Myocyte (in vitro differentiated cells): ENCODE data around the gene LTC4S. TPM values are rescaled to one million over a fixed set of nuclear protein-coding genes. Genes with fewer than 3 reads are reported as not detected.
A peak's percentile ranks its signal among the peaks of the same experiment; 100 is the strongest.
"Not testable (repeated sequence)": the region's sequence is repeated elsewhere in the genome, so short reads cannot be mapped to it uniquely, and the experiment has no call there.

ENCODE experiments used
- DNase-seq: peaks from one replicate; pipeline ENCODE4 v3.0.0-alpha.2; 2012; ENCODE audit warnings: low read depth
- total RNA-seq: library from RNA; depleted of rRNA; stranded (reverse); fragments of >200 nt; gene quantifications from 2 replicates; pipeline ENCODE4 v1.2.3, GENCODE V29; 2014

The LTC4S gene
- total RNA-seq, 1 donor from 2014 or later: 1.0 TPM

DNA sequence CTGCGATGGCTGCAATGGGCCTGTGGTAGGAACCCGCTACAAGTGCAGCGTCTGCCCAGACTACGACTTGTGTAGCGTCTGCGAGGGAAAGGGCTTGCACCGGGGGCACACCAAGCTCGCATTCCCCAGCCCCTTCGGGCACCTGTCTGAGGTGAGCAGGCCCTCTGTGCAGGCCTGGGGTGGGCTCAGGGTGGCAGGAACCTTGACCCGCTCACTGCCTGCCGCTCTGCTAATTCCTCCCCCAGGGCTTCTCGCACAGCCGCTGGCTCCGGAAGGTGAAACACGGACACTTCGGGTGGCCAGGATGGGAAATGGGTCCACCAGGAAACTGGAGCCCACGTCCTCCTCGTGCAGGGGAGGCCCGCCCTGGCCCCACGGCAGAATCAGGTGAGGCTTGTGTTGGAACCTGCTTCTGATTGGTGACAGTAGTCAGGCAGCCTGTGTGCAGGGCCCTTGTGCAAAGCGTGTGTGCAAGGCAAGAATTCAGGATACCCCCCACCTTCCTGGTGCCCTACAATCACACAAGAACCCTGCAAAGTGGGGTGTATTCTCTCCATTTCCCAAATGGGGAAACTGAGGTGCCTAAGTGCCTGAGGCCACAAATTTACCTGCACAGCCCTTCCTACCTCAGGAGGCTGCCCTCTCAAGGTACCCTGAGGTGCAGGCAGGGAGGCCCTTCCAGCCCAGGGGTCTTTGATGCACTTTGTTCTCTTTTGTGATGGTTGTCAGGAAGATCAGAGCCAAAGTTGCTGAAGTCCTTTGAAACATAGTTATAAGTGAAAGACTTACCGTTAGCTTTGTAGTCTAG lies 30.4 kb downstream of the LTC4S start:
- no peak for DNase-seq

DNA sequence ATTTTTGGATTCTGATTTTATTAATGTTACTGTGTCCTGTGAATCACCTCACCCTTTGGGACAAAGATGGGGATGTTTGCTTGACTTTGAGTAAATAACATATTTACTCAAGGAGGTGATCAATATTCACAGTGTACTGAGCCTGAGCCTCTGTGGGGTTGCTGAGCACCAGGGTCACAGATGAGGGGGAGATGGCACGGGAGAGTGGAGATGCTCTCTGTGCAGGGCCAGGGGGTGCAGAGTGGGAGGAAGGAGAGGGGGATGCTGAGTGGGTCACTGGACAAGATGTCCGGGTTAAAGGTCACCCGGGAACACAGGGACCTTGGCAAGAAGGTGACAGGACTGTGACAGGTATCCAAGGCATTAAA lies 30.9 kb downstream of the LTC4S start:
- no peak for DNase-seq

DNA sequence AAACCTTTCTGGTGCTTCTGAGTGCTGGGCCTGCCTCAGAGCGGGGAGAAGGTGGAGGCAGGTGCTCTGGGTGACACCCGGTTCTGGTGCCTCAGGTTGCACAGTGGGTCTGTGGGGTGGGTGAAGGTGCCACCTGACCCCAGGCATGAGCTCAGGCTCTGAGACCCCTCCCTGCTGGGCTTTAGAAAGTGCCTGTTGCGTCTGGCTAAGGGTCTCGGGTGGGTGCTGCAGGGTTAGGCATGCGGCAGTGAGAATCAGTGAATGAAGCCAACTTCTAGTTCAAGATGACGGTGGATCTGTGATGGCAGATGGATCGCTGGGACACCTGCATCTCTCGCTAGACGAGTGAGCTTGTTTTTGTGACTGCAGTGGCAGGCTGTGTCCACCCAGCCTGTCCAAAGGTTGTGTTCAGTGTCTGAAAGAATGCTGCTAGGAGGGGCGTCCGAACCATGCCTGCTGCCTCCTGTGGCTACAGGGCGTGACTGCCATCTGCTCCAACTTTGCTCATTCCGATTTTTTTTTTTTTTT lies 31.9 kb downstream of the LTC4S start:
- DNase-seq: peak; percentile 75

DNA sequence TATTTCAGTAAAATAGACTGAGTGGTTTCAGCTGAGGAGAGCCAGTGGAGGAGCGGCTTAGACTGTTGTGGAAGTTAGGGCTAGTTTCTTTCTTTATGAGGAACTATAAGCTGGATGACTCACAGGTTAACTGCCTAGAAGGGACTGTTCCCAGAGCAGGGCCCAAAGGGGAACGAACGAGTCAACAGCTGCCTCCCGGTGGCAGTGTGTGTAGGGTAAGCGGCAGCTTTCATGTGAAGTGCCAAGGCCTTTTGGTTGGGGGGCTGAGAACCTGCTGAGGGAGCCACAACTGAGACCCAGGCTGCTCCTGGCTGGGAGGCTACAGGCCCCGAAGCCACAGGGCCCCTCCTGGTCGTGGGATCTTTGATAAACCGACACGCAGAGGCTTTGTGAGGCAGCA lies 33.9 kb downstream of the LTC4S start:
- DNase-seq: peak; percentile 70

DNA sequence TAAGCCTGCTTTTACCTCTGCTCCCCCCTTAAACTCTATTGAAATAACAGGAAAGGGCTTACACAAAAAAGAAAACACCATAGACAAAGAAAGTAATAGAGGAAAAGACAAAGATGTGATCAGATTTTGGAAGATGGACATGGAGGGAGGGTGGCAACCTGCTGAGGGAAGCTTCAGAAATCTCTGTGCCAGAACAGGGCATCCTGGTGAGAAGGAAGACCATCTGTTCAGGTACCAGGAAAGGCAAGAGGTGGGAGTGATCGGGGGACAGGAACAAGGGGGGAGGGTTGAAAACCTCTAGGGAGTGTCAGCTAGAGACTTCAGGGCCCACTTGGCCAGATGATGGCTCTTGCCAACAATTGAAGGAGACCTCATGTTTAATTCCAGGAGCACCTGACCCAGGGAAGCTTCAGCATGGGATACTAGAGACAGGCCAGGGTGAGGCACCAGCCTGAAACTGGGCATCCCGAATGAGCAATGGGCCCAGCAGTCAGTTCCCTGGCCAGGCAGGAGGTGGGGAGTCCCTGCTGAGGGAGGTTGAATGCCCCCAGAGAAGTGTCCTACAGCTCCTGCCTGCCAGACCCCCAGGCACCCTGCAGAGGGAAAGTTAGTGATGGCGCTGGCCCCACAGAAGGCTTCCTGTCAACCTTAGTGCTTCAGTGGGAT lies 35.1 kb downstream of the LTC4S start:
- DNase-seq: no peak

DNA sequence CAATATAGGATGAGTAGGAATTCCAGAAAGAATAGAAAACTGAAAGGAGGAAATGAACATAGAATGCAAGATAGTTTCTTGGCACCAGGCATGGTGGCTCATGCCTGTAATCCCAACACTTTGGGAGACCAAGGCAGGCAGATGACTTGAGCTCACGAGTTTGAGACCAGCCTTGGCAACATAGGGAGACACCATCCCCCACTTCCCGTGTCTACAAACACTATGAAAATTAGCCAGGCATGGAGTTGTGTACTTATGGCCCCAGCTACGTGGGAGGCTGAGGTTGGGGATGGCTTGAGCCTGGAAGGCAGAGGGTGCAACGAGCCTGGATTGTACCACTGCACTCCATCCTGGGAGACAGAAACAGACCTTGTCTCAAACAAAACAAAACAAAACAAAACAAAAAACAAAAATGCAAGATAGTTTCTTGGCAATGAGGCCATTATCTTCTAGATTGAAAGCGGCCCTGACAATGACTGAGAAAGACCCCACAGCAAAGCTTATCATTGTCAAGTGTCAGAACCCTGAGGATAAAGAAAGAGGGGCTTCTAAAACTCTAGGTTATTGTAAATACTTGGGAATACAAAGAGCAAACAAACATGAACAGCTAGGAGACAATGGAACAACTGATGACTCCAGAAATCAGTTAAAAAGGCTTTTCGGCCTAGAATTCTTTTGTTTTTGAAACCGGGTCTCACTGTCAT lies 36.1 kb downstream of the LTC4S start:
- DNase-seq: no peak

DNA sequence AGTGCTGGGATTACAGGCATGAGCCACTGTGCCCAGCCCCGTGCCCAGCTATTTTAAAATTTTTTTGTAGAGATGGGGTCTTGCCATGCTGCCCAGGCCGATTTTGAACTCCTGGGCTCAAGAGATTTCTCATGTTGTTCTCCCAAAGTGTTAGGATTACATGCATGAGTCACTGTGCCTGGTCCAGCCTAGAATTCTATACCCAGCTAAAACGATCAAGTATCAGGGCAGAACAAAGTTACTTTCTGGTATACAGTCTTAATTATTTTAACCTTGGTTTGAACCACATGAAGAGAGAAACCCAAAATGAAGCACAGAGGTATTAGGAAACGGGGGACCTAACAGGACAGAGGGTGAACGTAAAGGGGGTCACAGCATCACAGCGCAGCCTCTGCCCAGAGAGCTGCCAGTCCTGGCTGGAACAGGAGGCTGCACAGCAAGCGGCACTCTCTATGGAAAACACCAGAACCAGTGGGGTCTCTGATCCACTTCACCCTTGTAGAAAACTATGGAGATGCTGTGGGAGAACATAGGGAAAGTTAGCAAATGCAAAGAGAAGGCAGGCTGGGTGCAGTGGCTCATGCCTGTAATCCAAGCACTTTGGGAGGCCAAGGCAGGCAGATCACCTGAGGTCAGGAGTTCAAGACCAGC lies 37.2 kb downstream of the LTC4S start:
- no peak for DNase-seq

DNA sequence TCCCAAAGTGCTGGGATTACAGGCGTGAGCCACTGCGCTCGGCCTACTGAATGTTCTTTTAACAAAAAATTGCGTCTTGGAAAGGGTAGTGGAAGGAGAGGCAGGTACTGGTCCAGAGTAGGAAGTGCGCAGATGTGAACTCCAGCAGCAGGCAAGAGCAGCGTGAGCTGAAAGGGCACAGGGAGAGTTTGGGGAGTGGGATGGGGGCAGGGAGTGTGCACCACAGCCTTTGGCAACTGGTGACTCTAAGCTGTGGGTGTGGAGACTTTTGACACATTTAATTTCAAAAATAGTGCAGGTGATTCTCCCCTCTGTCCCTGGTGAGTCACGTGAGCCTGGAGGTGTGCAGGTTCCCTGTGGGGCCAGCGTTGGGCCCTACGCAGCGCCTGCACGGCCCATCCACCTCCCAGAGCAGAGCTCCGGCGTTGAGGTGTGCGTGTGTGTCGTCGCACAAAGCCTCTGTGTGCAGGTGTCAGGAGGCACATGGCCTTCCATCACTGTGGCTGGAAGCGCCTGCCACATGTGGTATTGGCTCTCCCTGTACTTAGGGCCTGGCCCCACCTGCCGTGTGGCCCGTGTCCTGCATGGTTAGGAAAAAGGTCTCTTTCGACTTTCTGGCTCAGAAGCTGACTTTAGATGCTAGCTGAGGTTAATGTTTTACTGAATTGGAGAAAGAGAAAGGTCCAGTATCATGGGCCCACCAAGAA lies 38.4 kb downstream of the LTC4S start:
- DNase-seq: no peak

DNA sequence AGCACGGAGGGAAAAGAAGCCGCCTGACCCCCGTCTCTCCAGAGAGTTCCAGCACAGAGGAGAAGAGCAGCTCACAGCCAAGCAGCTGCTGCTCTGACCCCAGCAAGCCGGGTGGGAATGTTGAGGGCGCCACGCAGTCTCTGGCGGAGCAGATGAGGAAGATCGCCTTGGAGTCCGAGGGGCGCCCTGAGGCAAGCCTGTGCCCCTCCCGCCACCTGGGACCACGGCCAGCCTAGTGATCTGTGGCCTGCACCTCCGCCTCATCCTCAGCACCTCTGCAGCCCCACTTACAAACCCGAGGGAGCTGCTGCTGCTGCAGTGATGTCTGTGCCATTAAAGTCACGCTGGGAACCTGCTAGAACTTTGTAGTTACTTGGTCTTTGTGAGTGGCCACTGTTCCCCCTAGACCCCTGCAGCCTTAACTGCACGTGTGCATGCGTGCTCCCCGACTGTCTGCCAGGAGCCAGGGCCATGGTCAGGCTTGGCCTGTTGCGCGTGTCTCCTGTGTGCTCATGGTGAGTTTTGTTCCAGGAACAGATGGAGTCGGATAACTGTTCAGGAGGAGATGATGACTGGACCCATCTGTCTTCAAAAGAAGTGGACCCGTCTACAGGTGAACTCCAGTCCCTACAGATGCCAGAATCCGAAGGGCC lies 39.4 kb downstream of the LTC4S start:
- no peak for DNase-seq

DNA sequence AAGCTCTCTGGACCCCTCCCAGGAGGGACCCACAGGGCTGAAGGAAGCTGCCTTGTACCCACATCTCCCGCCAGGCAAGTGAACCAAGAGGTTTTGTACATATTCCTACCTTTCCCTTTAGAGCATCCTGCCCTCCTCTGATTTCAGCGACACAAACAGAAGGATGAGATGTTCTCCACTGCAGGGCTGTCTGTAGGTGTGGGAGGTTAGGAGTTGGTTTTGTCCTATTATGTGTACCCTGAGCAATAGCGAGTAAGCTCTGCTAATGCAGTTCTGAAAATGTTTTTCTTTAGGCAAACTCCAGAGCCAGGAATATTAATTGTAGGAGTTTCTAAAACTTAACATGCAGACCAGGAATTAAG lies 39.9 kb downstream of the LTC4S start:
- no peak for DNase-seq

DNA sequence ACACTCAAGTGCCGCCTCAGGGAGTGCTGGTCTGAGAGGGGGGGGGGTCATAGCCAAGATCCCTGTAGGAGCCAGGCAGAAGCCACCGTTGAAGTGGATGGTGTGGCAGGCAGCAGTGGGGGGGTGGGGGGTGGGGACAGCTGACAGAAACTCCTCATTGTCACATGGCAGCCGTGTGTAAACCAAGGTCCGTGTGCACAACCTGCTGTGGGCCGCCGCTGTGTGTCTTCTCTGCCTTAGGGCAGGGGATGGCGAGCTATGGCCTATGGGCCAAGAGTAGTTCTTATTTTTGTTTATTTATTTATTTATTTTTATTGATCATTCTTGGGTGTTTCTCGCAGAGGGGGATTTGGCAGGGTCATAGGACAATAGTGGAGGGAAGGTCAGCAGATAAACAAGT lies 40.3 kb downstream of the LTC4S start:
- DNase-seq: no peak

DNA sequence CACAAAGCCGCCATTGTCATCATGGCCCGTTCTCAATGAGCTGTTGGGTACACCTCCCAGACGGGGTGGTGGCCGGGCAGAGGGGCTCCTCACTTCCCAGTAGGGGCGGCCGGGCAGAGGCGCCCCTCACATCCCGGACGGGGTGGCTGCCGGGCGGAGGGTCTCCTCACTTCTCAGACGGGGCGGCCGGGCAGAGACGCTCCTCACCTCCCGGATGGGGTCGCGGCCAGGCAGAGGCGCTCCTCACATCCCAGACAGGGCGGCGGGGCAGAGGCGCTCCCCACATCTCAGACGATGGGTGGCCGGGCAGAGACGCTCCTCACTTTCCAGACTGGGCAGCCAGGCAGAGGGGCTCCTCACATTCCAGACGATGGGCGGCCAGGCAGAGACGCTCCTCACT lies 41.1 kb downstream of the LTC4S start:
- not testable (repeated sequence) for DNase-seq

DNA sequence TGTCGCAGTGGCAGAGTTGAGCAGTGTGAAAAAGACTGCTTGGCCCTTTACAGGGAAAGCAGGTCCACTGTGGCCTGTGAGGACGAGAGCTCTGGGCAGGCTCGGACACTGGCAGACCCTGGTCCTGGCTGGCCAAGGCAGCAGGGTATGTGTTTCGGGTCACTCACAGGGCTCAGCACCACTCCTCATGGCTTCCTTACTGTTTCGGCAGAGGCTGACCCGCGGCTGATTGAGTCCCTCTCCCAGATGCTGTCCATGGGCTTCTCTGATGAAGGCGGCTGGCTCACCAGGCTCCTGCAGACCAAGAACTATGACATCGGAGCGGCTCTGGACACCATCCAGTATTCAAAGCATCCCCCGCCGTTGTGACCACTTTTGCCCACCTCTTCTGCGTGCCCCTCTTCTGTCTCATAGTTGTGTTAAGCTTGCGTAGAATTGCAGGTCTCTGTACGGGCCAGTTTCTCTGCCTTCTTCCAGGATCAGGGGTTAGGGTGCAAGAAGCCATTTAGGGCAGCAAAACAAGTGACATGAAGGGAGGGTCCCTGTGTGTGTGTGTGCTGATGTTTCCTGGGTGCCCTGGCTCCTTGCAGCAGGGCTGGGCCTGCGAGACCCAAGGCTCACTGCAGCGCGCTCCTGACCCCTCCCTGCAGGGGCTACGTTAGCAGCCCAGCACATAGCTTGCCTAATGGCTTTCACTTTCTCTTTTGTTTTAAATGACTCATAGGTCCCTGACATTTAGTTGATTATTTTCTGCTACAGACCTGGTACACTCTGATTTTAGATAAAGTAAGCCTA lies 42.6 kb downstream of the LTC4S start:
- no peak for DNase-seq

DNA sequence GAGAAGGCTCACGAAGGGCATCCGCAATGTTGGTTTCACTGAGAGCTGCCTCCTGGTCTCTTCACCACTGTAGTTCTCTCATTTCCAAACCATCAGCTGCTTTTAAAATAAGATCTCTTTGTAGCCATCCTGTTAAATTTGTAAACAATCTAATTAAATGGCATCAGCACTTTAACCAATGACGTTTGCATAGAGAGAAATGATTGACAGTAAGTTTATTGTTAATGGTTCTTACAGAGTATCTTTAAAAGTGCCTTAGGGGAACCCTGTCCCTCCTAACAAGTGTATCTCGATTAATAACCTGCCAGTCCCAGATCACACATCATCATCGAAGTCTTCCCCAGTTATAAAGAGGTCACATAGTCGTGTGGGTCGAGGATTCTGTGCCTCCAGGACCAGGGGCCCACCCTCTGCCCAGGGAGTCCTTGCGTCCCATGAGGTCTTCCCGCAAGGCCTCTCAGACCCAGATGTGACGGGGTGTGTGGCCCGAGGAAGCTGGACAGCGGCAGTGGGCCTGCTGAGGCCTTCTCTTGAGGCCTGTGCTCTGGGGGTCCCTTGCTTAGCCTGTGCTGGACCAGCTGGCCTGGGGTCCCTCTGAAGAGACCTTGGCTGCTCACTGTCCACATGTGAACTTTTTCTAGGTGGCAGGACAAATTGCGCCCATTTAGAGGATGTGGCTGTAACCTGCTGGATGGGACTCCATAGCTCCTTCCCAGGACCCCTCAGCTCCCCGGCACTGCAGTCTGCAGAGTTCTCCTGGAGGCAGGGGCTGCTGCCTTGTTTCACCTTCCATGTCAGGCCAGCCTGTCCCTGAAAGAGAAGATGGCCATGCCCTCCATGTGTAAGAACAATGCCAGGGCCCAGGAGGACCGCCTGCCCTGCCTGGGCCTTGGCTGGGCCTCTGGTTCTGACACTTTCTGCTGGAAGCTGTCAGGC lies 43.6 kb downstream of the LTC4S start:
- no peak for DNase-seq

DNA sequence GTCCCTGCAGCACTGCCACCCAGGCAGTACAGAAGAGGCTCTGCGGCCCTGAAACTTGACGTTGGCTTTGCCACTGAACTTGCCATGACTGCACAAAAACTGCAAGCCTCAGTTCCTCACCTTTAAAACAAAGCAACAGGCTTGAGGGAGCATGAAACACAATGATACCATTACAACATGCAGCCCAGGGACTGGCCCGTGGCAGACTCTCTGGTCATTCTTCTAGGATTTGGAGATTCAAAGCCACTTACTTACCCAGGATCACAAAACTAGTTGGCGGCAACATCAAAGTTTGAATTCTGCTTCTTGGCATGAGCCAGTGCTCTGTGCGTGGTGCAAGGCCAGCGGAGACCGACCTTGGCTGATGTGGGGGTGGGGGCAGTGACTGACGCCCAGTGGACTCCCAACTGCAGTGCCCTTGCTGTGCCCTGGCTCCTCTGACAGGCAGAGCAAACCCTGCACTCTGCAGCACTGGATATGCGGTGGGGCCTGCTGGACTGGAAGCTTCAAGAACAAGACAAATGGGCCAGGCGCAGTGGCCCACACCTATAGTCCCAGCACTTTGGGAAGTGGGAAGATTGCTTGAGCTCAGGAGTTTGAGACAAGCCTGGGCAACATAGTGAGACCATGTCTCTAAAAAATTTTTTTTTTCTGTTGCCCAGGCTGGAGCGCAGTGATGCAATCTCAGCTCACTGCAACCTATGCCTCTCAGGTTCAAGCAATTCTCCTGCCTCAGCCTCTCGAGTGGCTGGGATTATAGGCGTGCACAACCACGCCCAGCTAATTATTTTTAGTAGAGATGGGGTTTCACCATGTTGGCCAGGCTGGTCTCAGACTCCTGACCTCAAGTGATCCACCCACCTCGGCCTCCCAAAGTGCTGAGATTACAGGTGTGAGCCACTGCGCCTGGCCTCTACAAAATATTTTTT lies 45.8 kb downstream of the LTC4S start:
- no peak for DNase-seq

DNA sequence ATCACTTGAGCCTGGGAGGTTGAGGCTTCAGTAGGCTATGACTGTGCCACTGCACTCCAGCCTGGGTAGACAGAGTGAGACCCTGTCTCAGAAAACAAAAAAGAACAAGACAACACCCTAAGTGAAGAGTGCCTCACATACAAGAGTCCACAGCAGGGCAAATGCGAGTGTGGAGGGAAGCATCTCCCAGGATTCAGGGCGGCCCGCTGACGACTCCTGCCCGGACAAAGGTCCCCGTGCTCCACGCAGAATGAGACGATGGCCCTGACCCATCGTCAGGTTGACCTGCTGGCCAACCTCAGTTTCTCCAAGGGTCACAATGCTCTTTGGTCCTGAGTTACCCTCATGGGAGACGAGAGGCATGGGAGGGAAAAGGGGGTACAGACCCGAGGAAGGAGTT lies 46.5 kb downstream of the LTC4S start:
- no peak for DNase-seq

DNA sequence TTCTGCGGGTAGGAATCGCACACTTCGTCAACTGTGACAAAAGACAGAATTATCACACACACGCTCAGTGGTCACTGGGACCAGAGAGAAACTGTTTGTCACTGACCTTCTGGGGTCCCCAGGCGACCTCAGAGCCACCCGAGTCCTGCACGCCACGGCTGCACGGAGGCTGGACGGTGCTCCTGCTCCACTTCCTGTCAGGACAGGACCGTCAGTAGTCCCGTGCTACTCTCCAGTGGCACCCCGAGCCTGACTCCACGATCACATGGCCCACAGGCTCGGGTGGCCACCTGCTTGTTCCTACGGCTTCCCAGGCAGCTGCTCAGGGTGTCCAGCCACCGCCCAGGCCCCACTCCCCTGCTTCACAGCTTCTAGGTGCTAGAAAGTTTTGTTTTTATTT lies 47.0 kb downstream of the LTC4S start:
- no peak for DNase-seq
